ENCODE measurements around the gene GRID2.

Gene GRID2

GRCh38 chr4:93730760-93731159 lies 1427.0 kb downstream of the GRID2 start (continued):
- TF ChIP-seq PATZ1 (CRISPR knock-in tag; IDR thresholded peaks at IDR 0.05; ENCODE audit: borderline replicate concordance): no peak
- no peak for TF ChIP-seq ZNF565 (CRISPR knock-in tag; conservative IDR thresholded peaks at IDR 0.05; ENCODE audit: low read depth)
- no peak for TF ChIP-seq TCF4 (CRISPR knock-in tag; IDR thresholded peaks at IDR 0.05; ENCODE audit: borderline replicate concordance)

DNA sequence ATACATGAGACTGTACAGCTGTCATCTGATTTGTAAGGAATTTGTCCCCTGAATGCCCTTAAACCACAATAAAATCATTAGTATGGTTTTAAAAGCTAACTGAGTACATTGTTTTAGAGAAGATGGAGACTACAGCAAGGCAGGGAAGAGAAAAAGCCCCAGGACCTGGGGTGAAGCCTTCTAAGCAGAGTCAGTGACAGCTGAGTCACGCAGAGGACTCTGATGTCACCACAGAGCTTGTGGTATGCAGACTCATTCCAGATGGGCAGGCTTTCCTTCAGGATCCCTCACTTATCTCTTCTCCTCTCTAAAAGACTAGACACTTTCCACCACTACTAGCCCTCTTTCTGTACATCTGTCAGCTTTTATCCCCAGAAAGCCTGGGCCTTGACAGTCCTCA lies 1427.7 kb downstream of the GRID2 start:
- ATAC-seq: peak; percentile 88
- peak; percentile 43; the same call in 1 of the 2 replicates for TF ChIP-seq ZNF8 (CRISPR knock-in tag; IDR thresholded peaks at IDR 0.05)
- TF ChIP-seq, protein P1, sequence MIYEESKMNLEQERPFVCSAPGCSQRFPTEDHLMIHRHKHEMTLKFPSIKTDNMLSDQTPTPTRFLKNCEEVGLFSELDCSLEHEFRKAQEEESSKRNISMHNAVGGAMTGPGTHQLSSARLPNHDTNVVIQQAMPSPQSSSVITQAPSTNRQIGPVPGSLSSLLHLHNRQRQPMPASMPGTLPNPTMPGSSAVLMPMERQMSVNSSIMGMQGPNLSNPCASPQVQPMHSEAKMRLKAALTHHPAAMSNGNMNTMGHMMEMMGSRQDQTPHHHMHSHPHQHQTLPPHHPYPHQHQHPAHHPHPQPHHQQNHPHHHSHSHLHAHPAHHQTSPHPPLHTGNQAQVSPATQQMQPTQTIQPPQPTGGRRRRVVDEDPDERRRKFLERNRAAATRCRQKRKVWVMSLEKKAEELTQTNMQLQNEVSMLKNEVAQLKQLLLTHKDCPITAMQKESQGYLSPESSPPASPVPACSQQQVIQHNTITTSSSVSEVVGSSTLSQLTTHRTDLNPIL (CRISPR knock-in tag; IDR thresholded peaks at IDR 0.05; ENCODE audit: low read depth): no peak

- no peak for ATAC-seq
- TF ChIP-seq ARNTL (CRISPR knock-in tag; IDR thresholded peaks at IDR 0.05; ENCODE audit: borderline replicate concordance, low read depth) (no peak), SNAI2 (CRISPR knock-in tag; IDR thresholded peaks at IDR 0.05) (no peak), TSHZ2 (CRISPR knock-in tag; IDR thresholded peaks at IDR 0.05) (no peak), TOX (CRISPR knock-in tag; IDR thresholded peaks at IDR 0.05; ENCODE audit: borderline replicate concordance) (no peak), ISL1 (CRISPR knock-in tag; IDR thresholded peaks at IDR 0.05) (no peak), CSDC2 (CRISPR knock-in tag; IDR thresholded peaks at IDR 0.05) (no peak), OSR1 (CRISPR knock-in tag; IDR thresholded peaks at IDR 0.05) (no peak), ZFP3 (CRISPR knock-in tag; IDR thresholded peaks at IDR 0.05) (no peak), ESRRG (CRISPR knock-in tag; IDR thresholded peaks at IDR 0.05) (no peak), ZNF70 (CRISPR knock-in tag; IDR thresholded peaks at IDR 0.05) (no peak), RARB (CRISPR knock-in tag; IDR thresholded peaks at IDR 0.05) (no peak)
- TF ChIP-seq, protein P2, sequence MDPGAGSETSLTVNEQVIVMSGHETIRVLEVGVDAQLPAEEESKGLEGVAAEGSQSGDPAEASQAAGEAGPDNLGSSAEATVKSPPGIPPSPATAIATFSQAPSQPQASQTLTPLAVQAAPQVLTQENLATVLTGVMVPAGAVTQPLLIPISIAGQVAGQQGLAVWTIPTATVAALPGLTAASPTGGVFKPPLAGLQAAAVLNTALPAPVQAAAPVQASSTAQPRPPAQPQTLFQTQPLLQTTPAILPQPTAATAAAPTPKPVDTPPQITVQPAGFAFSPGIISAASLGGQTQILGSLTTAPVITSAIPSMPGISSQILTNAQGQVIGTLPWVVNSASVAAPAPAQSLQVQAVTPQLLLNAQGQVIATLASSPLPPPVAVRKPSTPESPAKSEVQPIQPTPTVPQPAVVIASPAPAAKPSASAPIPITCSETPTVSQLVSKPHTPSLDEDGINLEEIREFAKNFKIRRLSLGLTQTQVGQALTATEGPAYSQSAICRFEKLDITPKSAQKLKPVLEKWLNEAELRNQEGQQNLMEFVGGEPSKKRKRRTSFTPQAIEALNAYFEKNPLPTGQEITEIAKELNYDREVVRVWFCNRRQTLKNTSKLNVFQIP (CRISPR knock-in tag; IDR thresholded peaks at IDR 0.05; ENCODE audit: borderline replicate concordance, low read depth): no peak
These were observed 1428.7 kb downstream of the GRID2 start for GRCh38 chr4:93732509-93732908.

- TF ChIP-seq ARNTL (CRISPR knock-in tag; IDR thresholded peaks at IDR 0.05; ENCODE audit: borderline replicate concordance, low read depth) (no peak), BACH2 (CRISPR knock-in tag; IDR thresholded peaks at IDR 0.05; ENCODE audit: borderline replicate concordance) (no peak), PPARA (CRISPR knock-in tag; IDR thresholded peaks at IDR 0.05; ENCODE audit: borderline replicate concordance) (no peak), GLIS3 (CRISPR knock-in tag; IDR thresholded peaks at IDR 0.05) (no peak)
- TF ChIP-seq, protein P2 (CRISPR knock-in tag; IDR thresholded peaks at IDR 0.05; ENCODE audit: borderline replicate concordance, low read depth): no peak
- ATAC-seq: no peak
These were observed 1437.1 kb downstream of the GRID2 start for GRCh38 chr4:93740890-93741289.

Measured in SK-N-SH treated with all-trans-retinoic acid at 6 μM for 48 hours (cell line).